OCI-LY1 (cell line): ENCODE measurements around the gene SYMPK.

Experiments used
- H2AFZ ChIP-seq: fragments of 200-600 bp; sonication (generic), shearing (Covaris generic); 2 replicates; pipeline ENCODE4 v1.6.0; 2014; ENCODE audit warnings: antibody characterized with exemption, mild to moderate bottlenecking, low read length
- H3F3A ChIP-seq: fragments of 200-600 bp; sonication (generic), shearing (Covaris generic); 2 replicates; pipeline ENCODE4 v1.6.0; 2014; ENCODE audit warnings: mild to moderate bottlenecking, antibody characterized with exemption, low read length, moderate library complexity; ENCODE audit not compliant: insufficient read depth
- H3K27ac ChIP-seq: fragments of 200-600 bp; sonication (generic); 2 replicates; pipeline ENCODE4 v1.5.1; 2014; ENCODE audit warnings: low read length, mixed run types, mild to moderate bottlenecking, low read depth; ENCODE audit not compliant: poor library complexity, severe bottlenecking
- H3K27me3 ChIP-seq: fragments of 200-600 bp; sonication (generic); 2 replicates; pipeline ENCODE4 v1.6.0; 2014; ENCODE audit warnings: antibody characterized with exemption, mild to moderate bottlenecking, low read length, moderate library complexity; ENCODE audit not compliant: insufficient read depth
- H3K36me3 ChIP-seq: fragments of 200-600 bp; sonication (generic); 2 replicates; pipeline ENCODE4 v1.6.1; 2014; ENCODE audit warnings: mild to moderate bottlenecking, antibody characterized with exemption, low read length, moderate library complexity, mixed read lengths; ENCODE audit not compliant: insufficient read depth
- H3K4me1 ChIP-seq: fragments of 200-600 bp; sonication (generic); 2 replicates; pipeline ENCODE4 v1.5.1; 2014; ENCODE audit warnings: mild to moderate bottlenecking, low read length, moderate library complexity; ENCODE audit not compliant: insufficient read depth, severe bottlenecking
- H3K4me2 ChIP-seq: fragments of 200-600 bp; sonication (generic), shearing (Covaris generic); 2 replicates; pipeline ENCODE4 v1.6.1; 2014; ENCODE audit warnings: low read length
- H3K4me3 ChIP-seq: fragments of 200-600 bp; sonication (generic); 2 replicates; pipeline ENCODE4 v1.5.1; 2014; ENCODE audit warnings: low read length, low read depth, mild to moderate bottlenecking, mixed read lengths; ENCODE audit not compliant: poor library complexity, severe bottlenecking
- H3K79me2 ChIP-seq: fragments of 200-600 bp; shearing (Covaris generic); 2 replicates; pipeline ENCODE4 v1.6.1; 2016; ENCODE audit warnings: mixed run types, low read length, mixed read lengths; ENCODE audit not compliant: insufficient read depth
- H3K9ac ChIP-seq: fragments of 200-600 bp; sonication (generic), shearing (Covaris generic); 2 replicates; pipeline ENCODE4 v1.6.1; 2014; ENCODE audit warnings: mild to moderate bottlenecking, low read length, mixed read lengths
- H3K9me2 ChIP-seq: fragments of 200-600 bp; sonication (generic), shearing (Covaris generic); 2 replicates; pipeline ENCODE4 v1.6.1; 2014; ENCODE audit warnings: low read depth, mild to moderate bottlenecking, low read length, mixed read lengths
- H3K9me3 ChIP-seq: fragments of 200-600 bp; shearing (Covaris generic); 2 replicates; pipeline ENCODE4 v1.6.1; 2014; ENCODE audit warnings: low read length, mixed read lengths
- H4K20me1 ChIP-seq: fragments of 200-600 bp; sonication (generic), shearing (Covaris generic); 2 replicates; pipeline ENCODE4 v1.6.0; 2016; ENCODE audit warnings: mild to moderate bottlenecking, low read length; ENCODE audit not compliant: insufficient read depth
- CTCF ChIP-seq: fragments of 200-600 bp; sonication (generic), shearing (Covaris generic); IDR thresholded peaks from 2 replicates; pipeline ENCODE4 v1.5.1; 2017; ENCODE audit warnings: mild to moderate bottlenecking, antibody characterized with exemption, low read length, moderate library complexity, mixed read lengths
- EZH2 ChIP-seq: fragments of 200-600 bp; sonication (generic), shearing (Covaris generic); IDR thresholded peaks from 2 replicates; pipeline ENCODE4 v1.8.0; 2017; ENCODE audit warnings: borderline replicate concordance, mixed run types, mild to moderate bottlenecking, antibody characterized with exemption, low read length, moderate library complexity, mixed read lengths

SYMPK gene

GRCh38 chr19:45842198-45842597 lies 20.7 kb downstream of the SYMPK start:
- Histone ChIP-seq H3K9me2 (no peaks in the 10 kb centered on the region), H3F3A (no peaks in the 10 kb centered on the region), H3K9me3 (no peaks in the 10 kb centered on the region), H3K9ac (no peak overlapping the region), H3K79me2 (no peaks in the 10 kb centered on the region), H2AFZ (no peak overlapping the region), H3K27me3 (no peaks in the 10 kb centered on the region), H3K4me3 (no peak overlapping the region), H3K4me1 (no peaks in the 10 kb centered on the region), H4K20me1 (no peaks in the 10 kb centered on the region), H3K36me3 (peaks cover 95% of the 10 kb centered on the region), H3K27ac (no peak overlapping the region), H3K4me2 (no peak overlapping the region)
- TF ChIP-seq EZH2 (no peak), CTCF (no peak)

- no peak overlapping the region for H3K9ac ChIP-seq
- H3K27me3 ChIP-seq, result no peaks in the 10 kb centered on the region
- H3F3A ChIP-seq, result no peaks in the 10 kb centered on the region
- no peaks in the 10 kb centered on the region for H3K9me3 ChIP-seq
- no peaks in the 10 kb centered on the region for H4K20me1 ChIP-seq
- H3K4me1 ChIP-seq, result no peaks in the 10 kb centered on the region
- no peak overlapping the region for H3K27ac ChIP-seq
- H3K4me2 ChIP-seq, result no peak overlapping the region
- H3K36me3 ChIP-seq, result peaks cover 89% of the 10 kb centered on the region
- H3K4me3 ChIP-seq, result no peak overlapping the region
- H3K79me2 ChIP-seq, result no peaks in the 10 kb centered on the region
- no peak for TF ChIP-seq EZH2
- no peak for TF ChIP-seq CTCF
- H2AFZ ChIP-seq, result no peak overlapping the region
- H3K9me2 ChIP-seq, result no peaks in the 10 kb centered on the region
Observed at GRCh38 chr19:45834970-45835369, 28.0 kb downstream of the SYMPK start.

- Histone ChIP-seq H3K4me1 (peaks cover 14% of the 10 kb centered on the region), H3K4me3 (no peak overlapping the region), H3F3A (no peaks in the 10 kb centered on the region), H3K9me2 (no peaks in the 10 kb centered on the region), H3K36me3 (peaks cover 86% of the 10 kb centered on the region), H3K27ac (no peak overlapping the region), H4K20me1 (no peaks in the 10 kb centered on the region), H3K9me3 (no peaks in the 10 kb centered on the region), H3K4me2 (no peak overlapping the region), H2AFZ (no peak overlapping the region), H3K9ac (no peak overlapping the region), H3K79me2 (no peaks in the 10 kb centered on the region), H3K27me3 (no peaks in the 10 kb centered on the region)
- no peak for TF ChIP-seq EZH2
- no peak for TF ChIP-seq CTCF
Observed at GRCh38 chr19:45828945-45829344, 34.0 kb downstream of the SYMPK start.
